Prostate gland (tissue), 2 donors: ENCODE results near the gene CACNA1H. TPM values are rescaled to one million over a fixed set of nuclear protein-coding genes. Genes with fewer than 3 reads are reported as not detected.
"Not testable (repeated sequence)": the region's sequence is repeated elsewhere in the genome, so short reads cannot be mapped to it uniquely, and the experiment has no call there.

ENCODE experiments used
- DNase-seq: peaks from one replicate; pipeline ENCODE4 v3.0.0-alpha.2; 2019; ENCODE audit warnings: low spot score
- H3K27ac ChIP-seq, 2 donors: fragments of 200-600 bp; sonication (generic); 2 replicates each; pipeline ENCODE4 v1.5.1; 2017 to 2019
- H3K27me3 ChIP-seq: fragments of 200-600 bp; sonication (generic); replicated peaks from 2 replicates; pipeline ENCODE4 v1.5.1; 2019; ENCODE audit not compliant: insufficient read depth
- H3K36me3 ChIP-seq, 2 donors: fragments of 200-600 bp; sonication (generic); 1 replicate in 1 of 2; 2 replicates in 1 of 2; pipeline versions ENCODE4 v1.5.1 to v1.8.1; 2017 to 2019
- H3K4me1 ChIP-seq: fragments of 200-600 bp; sonication (generic); replicated peaks from 2 replicates; pipeline ENCODE4 v1.5.1; 2019
- H3K4me3 ChIP-seq, 2 donors: fragments of 200-600 bp; sonication (generic); 2 replicates each; pipeline ENCODE4 v1.5.1; 2017 to 2019
- H3K9me3 ChIP-seq: fragments of 200-600 bp; sonication (generic); 2 replicates; pipeline ENCODE4 v1.5.1; 2017
- POLR2A ChIP-seq: fragments of 450-650 bp; IDR thresholded peaks from one replicate; pipeline ENCODE4 v1.6.1; 2016; ENCODE audit warnings: antibody characterized with exemption, mild to moderate bottlenecking
- POLR2AphosphoS5 ChIP-seq: sonication (generic); formaldehyde crosslinking; IDR thresholded peaks from one replicate; pipeline ENCODE4 v1.6.1; 2017; ENCODE audit warnings: antibody characterized with exemption
- WGBS: methylation state at CpG from one replicate; pipeline ENCODE4 v1.1.5; 2018; 5-methylcytosine and 5-hydroxymethylcytosine counted together
- intact Hi-C: fragments of 100-400 bp; cut with DNase I; formaldehyde crosslinking; loops from one replicate; pipeline ENCODE4 v1.14.2; 2022
- total RNA-seq, 2 donors: library from RNA; depleted of rRNA; stranded (reverse); fragments of >200 nt; gene quantifications; one replicate each; pipeline ENCODE4 v1.1.0, GENCODE V29; 2016
- TF ChIP-seq, protein P1 (sequence below), 4 experiments: fragments of 200-600 bp in 2 of 4; fragments of 450-650 bp in 2 of 4; sonication (generic) in 2 of 4; IDR thresholded peaks; 1 replicate in 3 of 4; 2 replicates in 1 of 4; pipeline ENCODE4 v1.5.1; 2016 to 2019; ENCODE audit warnings: antibody characterized with exemption in 4 of 4, mild to moderate bottlenecking in 2 of 4, moderate library complexity in 2 of 4

CACNA1H gene
- total RNA-seq, 2 donors from 2014 or later = 32.5 to 111 TPM

DNA sequence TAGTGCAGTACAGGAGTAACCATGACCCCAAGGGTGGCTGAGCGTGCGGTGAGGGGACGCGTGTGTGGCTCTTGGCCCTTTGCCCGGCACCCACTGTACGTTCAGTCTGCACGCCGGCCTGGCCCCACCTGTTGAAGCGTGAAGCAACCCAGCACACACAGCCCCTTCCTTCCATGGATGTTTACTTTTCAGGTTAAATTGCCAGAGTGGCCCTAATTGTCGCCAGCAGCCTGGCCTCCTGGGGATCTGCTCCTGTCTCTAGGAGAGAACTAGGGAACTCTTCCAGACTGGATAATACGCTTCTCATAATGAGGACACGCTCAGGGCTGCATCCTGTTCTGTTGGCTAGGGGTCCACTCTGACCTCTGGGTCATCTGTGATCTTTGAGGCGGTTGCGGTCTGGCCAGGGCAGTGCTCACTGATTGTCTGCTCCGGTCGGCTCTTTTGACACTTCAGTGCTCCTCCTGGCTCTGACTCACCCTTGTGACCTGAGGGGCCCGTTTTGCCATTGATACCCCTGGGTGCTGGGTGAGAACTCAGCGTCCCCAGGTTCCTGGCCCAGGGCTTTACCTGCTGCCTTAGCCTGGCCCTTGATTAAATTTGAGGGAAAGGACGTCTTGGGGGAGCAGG, 44.4 kb downstream of the CACNA1H start:
- H3K36me3 ChIP-seq = no peaks in the 10 kb centered on the region
- WGBS = 66% methylated on average over 19 of the region's 19 CpGs
- DNase-seq = no peak

DNA sequence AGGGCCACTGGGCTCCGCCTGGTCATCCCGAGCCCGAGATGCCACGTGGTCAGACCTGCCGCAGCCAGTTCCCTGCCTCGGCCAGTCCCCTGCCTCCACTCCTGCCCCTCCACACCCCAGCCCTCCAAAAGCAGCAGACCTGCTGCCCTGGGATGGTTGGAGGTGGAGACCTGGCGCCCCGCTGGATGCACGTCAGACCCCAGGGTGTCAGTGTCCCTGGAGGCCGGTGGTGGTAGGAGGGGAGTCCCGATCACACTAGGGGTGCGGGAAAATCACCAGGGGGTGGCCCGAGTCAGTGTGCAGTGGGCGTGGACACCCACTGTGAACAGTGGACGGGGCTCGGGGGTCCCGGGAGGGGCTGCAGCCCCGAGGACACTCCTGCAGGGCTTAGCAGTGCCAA, 45.3 kb downstream of the CACNA1H start:
- Histone ChIP-seq H3K27ac (no peak overlapping the region), H3K36me3 (no peaks in the 10 kb centered on the region), H3K4me3 (no peak overlapping the region), H3K9me3 (no peaks in the 10 kb centered on the region), H3K27me3 (no peaks in the 10 kb centered on the region), H3K4me1 (no peaks in the 10 kb centered on the region)
- WGBS = 88% methylated on average over 18 of the region's 18 CpGs
- TF ChIP-seq, protein P1, sequence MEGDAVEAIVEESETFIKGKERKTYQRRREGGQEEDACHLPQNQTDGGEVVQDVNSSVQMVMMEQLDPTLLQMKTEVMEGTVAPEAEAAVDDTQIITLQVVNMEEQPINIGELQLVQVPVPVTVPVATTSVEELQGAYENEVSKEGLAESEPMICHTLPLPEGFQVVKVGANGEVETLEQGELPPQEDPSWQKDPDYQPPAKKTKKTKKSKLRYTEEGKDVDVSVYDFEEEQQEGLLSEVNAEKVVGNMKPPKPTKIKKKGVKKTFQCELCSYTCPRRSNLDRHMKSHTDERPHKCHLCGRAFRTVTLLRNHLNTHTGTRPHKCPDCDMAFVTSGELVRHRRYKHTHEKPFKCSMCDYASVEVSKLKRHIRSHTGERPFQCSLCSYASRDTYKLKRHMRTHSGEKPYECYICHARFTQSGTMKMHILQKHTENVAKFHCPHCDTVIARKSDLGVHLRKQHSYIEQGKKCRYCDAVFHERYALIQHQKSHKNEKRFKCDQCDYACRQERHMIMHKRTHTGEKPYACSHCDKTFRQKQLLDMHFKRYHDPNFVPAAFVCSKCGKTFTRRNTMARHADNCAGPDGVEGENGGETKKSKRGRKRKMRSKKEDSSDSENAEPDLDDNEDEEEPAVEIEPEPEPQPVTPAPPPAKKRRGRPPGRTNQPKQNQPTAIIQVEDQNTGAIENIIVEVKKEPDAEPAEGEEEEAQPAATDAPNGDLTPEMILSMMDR (IDR thresholded peaks at IDR 0.05) = no peak
- no peak for TF ChIP-seq POLR2A
- no peak for TF ChIP-seq POLR2AphosphoS5
- DNase-seq = no peak
- intact Hi-C loops = no loop called here

More for the DNA sequence above, 44.4 kb downstream of the CACNA1H start:
- TF ChIP-seq, protein P1 (IDR thresholded peaks at IDR 0.05) = no peak
- no peak for TF ChIP-seq POLR2AphosphoS5
- no peak for TF ChIP-seq POLR2A
- Histone ChIP-seq H3K27me3 (no peaks in the 10 kb centered on the region), H3K9me3 (no peaks in the 10 kb centered on the region), H3K4me3 (no peak overlapping the region), H3K27ac (no peak overlapping the region), H3K4me1 (no peaks in the 10 kb centered on the region)
- intact Hi-C loops = no loop called here

DNA sequence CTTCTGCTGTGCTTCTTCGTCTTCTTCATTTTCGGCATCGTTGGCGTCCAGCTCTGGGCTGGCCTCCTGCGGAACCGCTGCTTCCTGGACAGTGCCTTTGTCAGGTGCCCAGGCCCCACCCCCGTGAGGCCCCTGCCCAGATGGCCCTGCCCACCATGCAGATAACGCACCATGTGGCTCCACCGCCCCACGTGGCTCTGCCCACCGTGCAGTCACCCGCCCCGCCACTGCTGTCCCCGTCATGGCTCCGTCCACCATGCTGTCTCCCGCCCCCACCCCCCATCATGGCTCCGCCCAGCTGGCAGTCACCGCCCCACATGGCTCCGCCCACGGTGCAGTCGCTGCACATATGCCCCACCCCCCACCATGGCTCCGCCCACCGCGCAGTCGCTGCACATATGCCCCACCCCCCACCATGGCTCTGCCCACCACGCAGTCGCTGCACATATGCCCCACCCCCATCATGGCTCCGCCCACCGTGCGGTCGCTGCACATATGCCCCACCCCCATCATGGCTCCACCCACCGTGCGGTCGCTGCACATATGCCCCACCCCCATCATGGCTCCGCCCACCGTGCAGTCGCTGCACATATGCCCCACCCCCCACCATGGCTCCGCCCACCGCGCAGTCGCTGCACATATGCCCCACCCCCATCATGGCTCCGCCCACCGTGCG, 45.9 kb downstream of the CACNA1H start:
- H3K27me3 ChIP-seq, intact Hi-C loops, H3K27ac ChIP-seq: not testable (repeated sequence)

DNA sequence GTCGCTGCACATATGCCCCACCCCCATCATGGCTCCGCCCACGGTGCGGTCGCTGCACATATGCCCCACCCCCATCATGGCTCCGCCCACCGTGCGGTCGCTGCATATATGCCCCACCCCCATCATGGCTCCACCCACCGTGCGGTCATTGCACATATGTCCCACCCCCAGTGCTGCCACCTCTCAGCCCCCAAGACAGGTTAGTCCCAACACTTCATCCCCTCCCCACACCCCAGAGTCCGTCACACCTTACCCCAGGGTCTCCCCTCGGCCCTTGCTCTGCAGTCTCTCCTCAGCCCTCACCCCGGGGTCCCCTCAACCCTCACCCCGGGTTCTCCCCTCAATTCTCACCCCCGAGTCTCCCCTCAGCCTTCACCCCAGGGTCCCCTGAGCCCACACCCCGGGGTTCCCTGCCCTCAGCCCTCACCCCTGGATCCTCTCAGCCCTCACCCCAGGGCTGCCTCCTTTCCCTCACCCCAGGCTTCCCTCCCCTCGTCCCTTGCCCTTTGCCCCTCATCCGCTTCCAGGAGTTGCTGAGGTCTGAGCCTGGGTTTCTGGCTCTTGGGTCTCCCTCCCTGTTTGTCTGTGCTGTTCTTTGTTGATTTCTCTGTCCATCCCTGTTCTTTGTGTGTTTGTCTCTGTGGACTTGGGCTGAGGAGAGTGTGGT, 46.6 kb downstream of the CACNA1H start:
- Histone ChIP-seq H3K4me3 (no peak overlapping the region), H3K4me1 (no peaks in the 10 kb centered on the region), H3K36me3 (no peaks in the 10 kb centered on the region), H3K27ac (no peak overlapping the region), H3K27me3 (no peaks in the 10 kb centered on the region), H3K9me3 (no peaks in the 10 kb centered on the region)
- 89% methylated on average over 12 of the region's 19 CpGs for WGBS
- TF ChIP-seq, protein P1 (IDR thresholded peaks at IDR 0.05) = no peak
- TF ChIP-seq POLR2A = no peak
- no peak for TF ChIP-seq POLR2AphosphoS5
- intact Hi-C loops = no loop called here
- DNase-seq = no peak

More for the DNA sequence above, 45.9 kb downstream of the CACNA1H start:
- not testable (repeated sequence) for H3K4me3 ChIP-seq, H3K9me3 ChIP-seq, H3K4me1 ChIP-seq, H3K36me3 ChIP-seq, DNase-seq
- 91% methylated on average over 24 of the region's 44 CpGs for WGBS

DNA sequence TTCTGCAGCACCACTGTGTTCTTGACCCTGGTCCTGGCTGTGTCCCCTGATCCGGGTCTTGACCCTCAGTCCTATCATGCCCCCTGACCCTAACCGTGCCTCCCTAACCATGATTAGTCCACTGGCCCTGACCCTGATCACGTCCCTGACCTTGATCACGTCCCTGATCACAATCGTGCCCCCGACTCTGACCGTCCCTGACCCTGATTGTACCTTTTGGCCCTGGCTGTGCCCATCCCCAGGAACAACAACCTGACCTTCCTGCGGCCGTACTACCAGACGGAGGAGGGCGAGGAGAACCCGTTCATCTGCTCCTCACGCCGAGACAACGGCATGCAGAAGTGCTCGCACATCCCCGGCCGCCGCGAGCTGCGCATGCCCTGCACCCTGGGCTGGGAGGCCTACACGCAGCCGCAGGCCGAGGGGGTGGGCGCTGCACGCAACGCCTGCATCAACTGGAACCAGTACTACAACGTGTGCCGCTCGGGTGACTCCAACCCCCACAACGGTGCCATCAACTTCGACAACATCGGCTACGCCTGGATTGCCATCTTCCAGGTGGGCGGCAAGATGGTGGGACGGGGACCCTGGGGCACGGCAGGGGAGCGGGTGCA, 47.2 kb downstream of the CACNA1H start:
- no peak for DNase-seq
- H3K36me3 ChIP-seq = no peaks in the 10 kb centered on the region
- no peaks in the 10 kb centered on the region for H3K4me1 ChIP-seq
- H3K9me3 ChIP-seq = no peaks in the 10 kb centered on the region
- 88% methylated on average over 36 of the region's 38 CpGs for WGBS
- H3K27me3 ChIP-seq = no peaks in the 10 kb centered on the region
- H3K4me3 ChIP-seq = no peak overlapping the region
- TF ChIP-seq, protein P1 (IDR thresholded peaks at IDR 0.05) = no peak
- TF ChIP-seq POLR2A (no peak), POLR2AphosphoS5 (no peak)
- intact Hi-C loops = no loop called here
- H3K27ac ChIP-seq = no peak overlapping the region
